Lung (tissue), 12 donors: ENCODE results near the gene TAX1BP3. TPM values are rescaled to one million over a fixed set of nuclear protein-coding genes. Genes with fewer than 3 reads are reported as not detected.

Source experiments
- ATAC-seq: fragments of 200-7000 bp; cut with Tn5 transposase; one replicate; pipeline ENCODE4 v1.9.1; 2020; ENCODE audit warnings: moderate number of reproducible peaks; ENCODE audit not compliant: insufficient read depth, low FRiP score
- DNase-seq, 3 donors: peaks; one replicate each; pipeline ENCODE4 v3.0.0-alpha.2; 2013 to 2017
- H3K27ac ChIP-seq, 2 donors: one replicate each; pipeline ENCODE4 v1.5.1; 2013; ENCODE audit warnings: mild to moderate bottlenecking in 2 of 2, moderate library complexity in 2 of 2, control low read depth in 1 of 2, inconsistent platforms in 1 of 2, low read depth in 1 of 2, low read length in 1 of 2
- H3K27me3 ChIP-seq, 3 donors: one replicate each; pipeline ENCODE4 v1.5.1; 2013; ENCODE audit warnings: low read length in 2 of 3; ENCODE audit not compliant: control insufficient read depth in 3 of 3, insufficient read depth in 3 of 3
- H3K36me3 ChIP-seq, 4 donors: one replicate each; pipeline ENCODE4 v1.5.1; 2013; ENCODE audit warnings: low read length in 4 of 4, mild to moderate bottlenecking in 1 of 4, moderate library complexity in 1 of 4; ENCODE audit not compliant: control insufficient read depth in 4 of 4, insufficient read depth in 4 of 4
- H3K4me1 ChIP-seq, 5 donors: one replicate each; pipeline ENCODE4 v1.5.1; 2013; ENCODE audit warnings: low read length in 5 of 5, mild to moderate bottlenecking in 2 of 5, moderate library complexity in 1 of 5; ENCODE audit not compliant: control insufficient read depth in 5 of 5, insufficient read depth in 5 of 5
- H3K4me3 ChIP-seq: one replicate; pipeline ENCODE4 v1.5.1; 2013; ENCODE audit warnings: mild to moderate bottlenecking, control low read depth, moderate library complexity
- H3K9ac ChIP-seq, 2 donors: one replicate each; pipeline ENCODE4 v1.5.1; 2013; ENCODE audit warnings: low read length in 2 of 2, control low read depth in 1 of 2; ENCODE audit not compliant: insufficient read depth in 1 of 2
- H3K9me3 ChIP-seq, 4 donors: one replicate each; pipeline ENCODE4 v1.5.1; 2013; ENCODE audit warnings: low read length in 3 of 4, mild to moderate bottlenecking in 1 of 4, moderate library complexity in 1 of 4; ENCODE audit not compliant: control insufficient read depth in 4 of 4, insufficient read depth in 3 of 4
- WGBS, 2 donors: extraction: QIAGEN DNeasy Blood & Tissue Kit; methylation state at CpG; one replicate each; pipeline ENCODE4 v1.1.7; 2013; 5-methylcytosine and 5-hydroxymethylcytosine counted together
- polyA plus RNA-seq, 2 donors: library from polyadenylated mRNA; stranded (reverse); fragments of 200-250 nt; gene quantifications; one replicate each; pipeline ENCODE4 v1.2.1, GENCODE V29; 2013
- total RNA-seq, 2 donors: library from RNA; depleted of rRNA in 1 of 2; stranded (reverse); fragments of >200 nt in 1 of 2; gene quantifications; one replicate each; pipeline ENCODE4 v1.2.1, GENCODE V29; 2014 to 2021
- TF ChIP-seq, protein P1 (sequence below): IDR thresholded peaks from 2 replicates; pipeline ENCODE4 v1.5.1; 2012; ENCODE audit warnings: mild to moderate bottlenecking; ENCODE audit errors: control extremely low read depth, extremely low read depth
- donor health status: control.
- donor health status: control.
- donor health status: Bipolar disorder and iron deficiency.
- donor health status: healthy.
- donor health status: DM: yes; HTN: yes; CAD: no.

The TAX1BP3 gene
- total and polyA plus RNA-seq, 4 donors = 69.7 to 146 (median 97.0) TPM

DNA sequence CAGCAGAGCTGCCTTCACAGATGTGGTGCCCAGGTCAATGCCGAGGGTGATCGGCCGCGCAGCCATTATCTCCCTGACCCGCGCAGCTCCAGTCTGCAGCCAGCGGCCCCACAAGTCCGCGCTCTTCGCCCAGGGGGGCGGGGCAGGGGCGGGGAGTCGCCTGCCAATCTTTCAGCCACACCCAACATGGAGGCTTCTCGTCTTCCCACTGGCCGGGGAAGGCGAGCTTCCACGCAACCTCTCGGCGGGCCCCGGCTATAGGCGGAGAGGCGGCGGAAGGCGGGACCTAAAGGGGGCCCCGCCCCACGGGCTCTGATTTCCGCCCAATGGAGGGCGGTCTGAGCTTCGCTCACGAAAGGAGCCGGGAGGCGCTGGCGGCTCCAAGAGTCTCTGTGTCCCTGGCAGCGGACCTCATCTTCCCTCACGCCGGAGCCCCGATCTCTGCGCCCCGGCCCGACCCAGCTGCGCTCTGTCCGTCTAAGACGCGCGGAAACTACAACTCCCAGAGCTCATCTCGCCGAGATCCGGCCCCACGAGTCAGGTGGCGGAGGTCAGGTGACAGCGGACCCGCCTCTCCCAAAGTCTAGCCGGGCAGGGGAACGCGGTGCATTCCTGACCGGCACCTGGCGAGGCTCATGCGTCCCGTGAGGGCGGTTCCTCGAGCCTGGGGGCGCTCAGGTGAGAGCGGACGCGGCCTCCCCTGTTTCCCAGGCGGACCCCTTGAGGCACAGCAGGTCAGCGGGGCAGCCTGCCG, 32.0 kb downstream of the TAX1BP3 start, which contains the start of the genes CTNS and SHPK:
TSS of gene CTNS (plus strand) at position 607 of the 754 bp plus-strand sequence. CDS start 3,447 bp downstream, outside the sequence.
TSS of gene SHPK (minus strand) at position 97 of the 754 bp plus-strand sequence. CDS start at position 66, 31 bp downstream.
- H3K4me3 ChIP-seq = peak within 1 kb of the TSS; percentile 95
- no peaks in the 10 kb centered on the region for H3K9me3 ChIP-seq
- DNase-seq = peak; percentile 98
- H3K27ac ChIP-seq = peak within 1 kb of the TSS; percentile 98 to 100
- ATAC-seq = peak; percentile 98
- peak within 1 kb of the TSS; percentile 37 to 76 for H3K9ac ChIP-seq
- TF ChIP-seq, protein P1, sequence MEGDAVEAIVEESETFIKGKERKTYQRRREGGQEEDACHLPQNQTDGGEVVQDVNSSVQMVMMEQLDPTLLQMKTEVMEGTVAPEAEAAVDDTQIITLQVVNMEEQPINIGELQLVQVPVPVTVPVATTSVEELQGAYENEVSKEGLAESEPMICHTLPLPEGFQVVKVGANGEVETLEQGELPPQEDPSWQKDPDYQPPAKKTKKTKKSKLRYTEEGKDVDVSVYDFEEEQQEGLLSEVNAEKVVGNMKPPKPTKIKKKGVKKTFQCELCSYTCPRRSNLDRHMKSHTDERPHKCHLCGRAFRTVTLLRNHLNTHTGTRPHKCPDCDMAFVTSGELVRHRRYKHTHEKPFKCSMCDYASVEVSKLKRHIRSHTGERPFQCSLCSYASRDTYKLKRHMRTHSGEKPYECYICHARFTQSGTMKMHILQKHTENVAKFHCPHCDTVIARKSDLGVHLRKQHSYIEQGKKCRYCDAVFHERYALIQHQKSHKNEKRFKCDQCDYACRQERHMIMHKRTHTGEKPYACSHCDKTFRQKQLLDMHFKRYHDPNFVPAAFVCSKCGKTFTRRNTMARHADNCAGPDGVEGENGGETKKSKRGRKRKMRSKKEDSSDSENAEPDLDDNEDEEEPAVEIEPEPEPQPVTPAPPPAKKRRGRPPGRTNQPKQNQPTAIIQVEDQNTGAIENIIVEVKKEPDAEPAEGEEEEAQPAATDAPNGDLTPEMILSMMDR = no peak
- H3K36me3 ChIP-seq = peaks cover 0 to 12% (median 5%) of the 10 kb centered on the region in 4 donors
- 0% methylated on average over 68 of the region's 68 CpGs for WGBS, 2 donors
- H3K27me3 ChIP-seq = no peaks in the 10 kb centered on the region
- peaks cover 0 to 17% (median 0%) of the 10 kb centered on the region in 5 donors for H3K4me1 ChIP-seq

DNA sequence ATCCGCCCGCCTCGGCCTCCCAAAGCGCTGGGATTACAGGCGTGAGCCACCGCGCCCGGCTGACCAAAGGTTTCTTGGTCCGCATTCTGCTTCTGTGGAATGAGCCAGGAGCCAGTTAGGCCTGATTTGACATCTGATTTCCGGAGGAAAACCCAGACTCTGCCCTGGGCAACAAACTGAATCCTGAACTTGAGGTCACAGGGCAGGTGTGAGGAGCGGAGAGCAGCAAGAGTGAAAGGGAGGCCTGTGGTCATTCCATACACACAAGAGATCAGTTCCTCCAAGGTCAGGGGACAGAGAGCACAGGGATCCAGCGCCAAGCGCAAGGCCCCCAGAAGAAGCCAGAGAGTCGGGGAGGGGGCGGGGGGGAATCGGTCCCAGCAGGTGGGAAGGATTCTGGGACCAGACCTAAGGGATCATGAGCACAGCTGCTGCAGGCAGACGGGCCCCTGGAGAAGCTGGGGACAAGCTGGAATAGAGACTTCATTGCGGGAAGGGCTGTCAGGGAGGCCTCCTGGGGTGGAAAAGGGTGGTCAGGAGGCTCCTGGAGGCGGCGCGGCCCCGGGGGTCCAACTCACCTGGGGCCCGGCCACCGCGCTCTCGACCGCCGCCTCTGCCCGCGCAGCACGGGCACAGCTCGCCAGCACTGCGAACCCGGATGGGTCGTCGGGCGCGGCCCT, 32.8 kb downstream of the TAX1BP3 start:
- TF ChIP-seq, protein P1 = no peak
- peak in 1 of 3 donors; percentile 15 for DNase-seq
- no peaks in the 10 kb centered on the region for H3K27me3 ChIP-seq
- H3K4me1 ChIP-seq = peaks cover 0 to 13% (median 0%) of the 10 kb centered on the region in 5 donors
- peaks cover 0 to 9% (median 5%) of the 10 kb centered on the region in 4 donors for H3K36me3 ChIP-seq
- H3K27ac ChIP-seq = peak overlapping the region; percentile 77 to 81
- H3K9me3 ChIP-seq = no peaks in the 10 kb centered on the region
- 21 to 37% methylated on average over 22 to 38 of the region's 38 CpGs for WGBS, 2 donors
- ATAC-seq = no peak
- H3K4me3 ChIP-seq = peak overlapping the region; percentile 95
- peak overlapping the region; percentile 37 to 76 for H3K9ac ChIP-seq

DNA sequence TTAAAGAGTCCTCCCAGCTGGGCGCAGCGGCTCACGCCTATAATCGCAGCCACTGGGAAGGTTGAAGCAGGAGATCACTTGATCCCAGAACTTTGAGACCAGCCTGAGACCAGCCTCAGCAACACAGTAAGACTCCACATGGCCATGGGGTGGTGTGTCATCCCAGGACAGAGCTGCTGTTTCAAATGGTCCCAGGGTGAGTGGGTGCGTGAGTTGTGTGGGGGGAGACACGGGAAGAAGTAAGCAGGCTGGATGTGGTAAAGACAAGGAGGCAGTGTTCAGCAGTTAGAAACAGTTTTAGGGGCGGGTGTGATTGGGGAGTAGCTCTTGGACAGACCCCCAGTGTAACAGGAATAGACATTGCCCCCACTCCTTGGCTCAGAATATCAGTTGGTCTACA, 36.1 kb downstream of the TAX1BP3 start:
- no peaks in the 10 kb centered on the region for H3K27me3 ChIP-seq
- no peak overlapping the region for H3K4me3 ChIP-seq
- peaks cover 0 to 18% (median 5%) of the 10 kb centered on the region in 4 donors for H3K36me3 ChIP-seq
- ATAC-seq (no peak), DNase-seq (no peak)
- no peaks in the 10 kb centered on the region for H3K9me3 ChIP-seq
- TF ChIP-seq, protein P1 = no peak
- H3K27ac ChIP-seq = no peak overlapping the region
- peaks cover 0 to 8% (median 0%) of the 10 kb centered on the region in 5 donors for H3K4me1 ChIP-seq
- WGBS, 2 donors = 97 to 98% methylated on average over 7 of the region's 7 CpGs
- H3K9ac ChIP-seq = no peak overlapping the region
